NOMO-1 treated with DMSO at 0.1 percent for 48 hours (cell line): ENCODE data around the gene SEC24C.
"Not testable (repeated sequence)": the region's sequence is repeated elsewhere in the genome, so short reads cannot be mapped to it uniquely, and the experiment has no call there.

Source experiments
- DNase-seq: peaks from one replicate; lab custom pipeline; 2025; ENCODE audit not compliant: unreplicated experiment; lab: John Stamatoyannopoulos, UW

SEC24C gene

GRCh38 chr10:73790886-73791625 is 46.9 kb downstream of the SEC24C start:
- DNase-seq, result no peak

- no peak for DNase-seq
These were observed 47.8 kb downstream of the SEC24C start for GRCh38 chr10:73791871-73792400.

- DNase-seq, result no peak
These were observed 49.3 kb downstream of the SEC24C start for GRCh38 chr10:73793456-73793855.

- DNase-seq, result not testable (repeated sequence)
These were observed 51.3 kb downstream of the SEC24C start for GRCh38 chr10:73795491-73795890.

GRCh38 chr10:73796035-73796434 is 51.9 kb downstream of the SEC24C start:
- not testable (repeated sequence) for DNase-seq

- no peak for DNase-seq
These were observed 52.6 kb downstream of the SEC24C start for GRCh38 chr10:73796766-73797165.

GRCh38 chr10:73797324-73798025 is 53.3 kb downstream of the SEC24C start:
- DNase-seq, result no peak

- DNase-seq, result no peak
These were observed 53.9 kb downstream of the SEC24C start for GRCh38 chr10:73798087-73798486.

- no peak for DNase-seq
These were observed 54.9 kb downstream of the SEC24C start for GRCh38 chr10:73798927-73799560.

GRCh38 chr10:73799899-73800559 is 55.9 kb downstream of the SEC24C start:
- no peak for DNase-seq

- no peak for DNase-seq
These were observed 56.5 kb downstream of the SEC24C start for GRCh38 chr10:73800560-73801252.

- DNase-seq, result no peak
These were observed 57.0 kb downstream of the SEC24C start for GRCh38 chr10:73801253-73801590.

- DNase-seq, result no peak
These were observed 58.3 kb downstream of the SEC24C start for GRCh38 chr10:73802276-73802991.

- no peak for DNase-seq
These were observed 59.6 kb downstream of the SEC24C start for GRCh38 chr10:73803680-73804286.

GRCh38 chr10:73806176-73806950 is 62.2 kb downstream of the SEC24C start:
- no peak for DNase-seq

GRCh38 chr10:73807471-73807870 is 63.3 kb downstream of the SEC24C start:
- DNase-seq, result no peak

GRCh38 chr10:73808021-73808815 is 64.0 kb downstream of the SEC24C start:
- DNase-seq, result no peak
